HPDE6-E6E7 (cell line): Measurements from ENCODE around the gene ITSN2.
"Not testable (repeated sequence)": the region's sequence is repeated elsewhere in the genome, so short reads cannot be mapped to it uniquely, and the experiment has no call there.

ENCODE experiments used
- DNase-seq: peaks from one replicate; pipeline ENCODE4 v3.0.0; 2011; ENCODE audit warnings: missing footprints; ENCODE audit errors: extremely low spot score

Gene ITSN2

DNA sequence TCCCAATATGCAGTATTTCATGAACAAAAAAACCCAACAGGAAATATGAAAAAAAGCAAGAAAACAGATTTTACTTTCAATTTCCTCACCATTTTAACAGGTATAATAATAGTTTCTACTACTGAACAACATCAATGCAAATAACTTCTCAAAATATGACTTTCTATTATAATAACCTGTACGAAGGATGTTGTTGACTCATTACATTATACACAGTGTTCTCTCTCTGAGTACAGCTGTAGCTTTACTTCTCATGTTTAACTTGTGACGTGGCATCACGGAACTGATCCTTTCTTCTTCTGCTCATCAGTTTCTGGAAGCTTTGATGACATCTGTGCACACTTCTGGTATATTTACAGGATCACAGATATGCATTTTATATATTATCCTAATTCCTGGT is 145.5 kb downstream of the ITSN2 start:
- no peak for DNase-seq

DNA sequence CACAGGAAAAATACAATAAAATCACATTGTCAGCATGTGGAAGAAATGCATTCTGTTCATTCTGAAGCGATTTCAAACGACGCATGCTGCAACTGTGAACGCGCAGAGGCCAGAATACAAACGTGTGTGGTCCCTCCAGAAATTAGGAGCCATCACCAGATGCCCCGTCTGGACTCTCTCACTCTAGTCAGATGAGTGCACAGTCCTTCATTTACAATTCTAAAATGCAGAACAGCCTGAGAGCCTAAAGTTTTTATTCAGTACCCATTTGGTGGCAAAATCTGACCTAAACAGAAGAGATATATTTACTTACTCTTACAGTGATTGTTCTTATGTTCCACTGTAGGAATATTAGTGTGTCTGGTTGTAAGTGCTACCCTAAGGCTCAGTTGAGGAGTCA is 148.9 kb downstream of the ITSN2 start:
- DNase-seq: no peak

- DNase-seq: no peak
Measured at GRCh38 chr2:24210723-24211122, 149.6 kb downstream of the ITSN2 start.

DNA sequence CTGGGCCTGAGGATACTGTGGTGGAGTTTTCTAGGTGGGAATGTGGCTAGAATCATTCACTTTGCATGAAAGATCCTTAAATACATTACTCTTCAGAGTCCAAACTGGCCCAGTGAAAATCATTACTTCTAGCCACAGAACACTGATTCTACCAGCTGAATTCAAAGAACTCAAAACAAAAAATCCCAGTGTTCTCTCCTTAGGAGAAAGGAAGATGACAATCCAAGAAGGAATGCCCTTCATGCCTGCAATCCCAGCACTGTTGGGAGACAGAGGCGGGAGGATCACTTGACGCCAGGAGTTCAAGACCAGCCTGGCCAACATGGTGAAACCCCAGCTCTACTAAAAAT is 150.3 kb downstream of the ITSN2 start:
- DNase-seq: no peak

DNA sequence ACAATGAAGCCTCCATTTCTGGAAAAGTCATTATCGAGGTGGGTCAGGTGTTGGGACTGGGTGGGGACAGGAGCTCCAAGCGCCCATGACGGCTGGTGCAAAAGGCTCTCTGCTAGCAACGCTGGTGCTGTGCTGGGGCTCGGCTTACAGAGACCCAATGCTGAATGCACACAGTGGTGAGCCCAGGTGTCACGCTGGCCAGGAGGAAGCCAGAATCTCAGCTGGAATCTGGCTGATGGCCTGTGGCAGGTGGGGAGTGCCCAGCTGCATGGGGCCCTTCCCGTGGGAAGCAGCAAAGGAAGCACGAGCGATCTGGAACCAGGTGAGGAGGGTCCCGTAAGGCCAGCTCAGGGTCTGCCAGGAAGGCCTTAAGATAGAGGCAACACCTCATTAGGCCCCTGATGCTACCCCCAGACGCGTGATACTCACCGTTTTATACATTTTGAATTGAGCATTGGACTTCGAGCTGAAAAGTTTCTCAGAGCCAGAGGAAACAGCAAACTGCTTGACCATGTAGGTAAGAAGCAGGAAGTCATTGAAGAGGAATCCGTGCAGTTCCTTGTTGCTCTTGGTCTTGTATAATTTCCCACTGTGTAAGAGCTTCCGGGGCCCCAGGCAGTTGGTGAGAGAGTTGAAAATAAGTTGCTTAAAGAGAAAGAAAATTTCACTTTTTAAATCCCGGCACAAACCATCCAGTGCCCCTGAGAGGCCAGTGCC is 150.8 kb downstream of the ITSN2 start:
- DNase-seq: no peak

DNA sequence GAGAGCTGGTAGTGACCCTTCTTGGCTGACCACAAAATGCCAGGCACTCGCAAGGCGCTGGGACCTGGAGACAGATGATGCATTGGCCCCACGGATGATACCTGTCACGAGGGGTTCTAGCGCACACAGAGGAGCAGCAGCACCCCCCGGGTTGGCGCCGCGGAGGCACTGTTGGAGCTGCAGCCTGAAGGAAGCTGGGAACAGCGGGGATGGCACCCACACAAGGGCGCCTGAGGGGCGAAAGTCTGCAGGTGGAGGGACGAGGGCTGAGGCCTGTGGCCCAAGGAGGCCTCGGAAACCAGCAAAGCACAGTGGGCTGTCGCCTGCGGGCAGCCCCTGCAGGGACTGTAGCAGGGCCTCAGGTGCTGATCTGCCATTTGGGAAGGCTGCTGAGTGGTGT is 151.8 kb downstream of the ITSN2 start:
- no peak for DNase-seq

DNA sequence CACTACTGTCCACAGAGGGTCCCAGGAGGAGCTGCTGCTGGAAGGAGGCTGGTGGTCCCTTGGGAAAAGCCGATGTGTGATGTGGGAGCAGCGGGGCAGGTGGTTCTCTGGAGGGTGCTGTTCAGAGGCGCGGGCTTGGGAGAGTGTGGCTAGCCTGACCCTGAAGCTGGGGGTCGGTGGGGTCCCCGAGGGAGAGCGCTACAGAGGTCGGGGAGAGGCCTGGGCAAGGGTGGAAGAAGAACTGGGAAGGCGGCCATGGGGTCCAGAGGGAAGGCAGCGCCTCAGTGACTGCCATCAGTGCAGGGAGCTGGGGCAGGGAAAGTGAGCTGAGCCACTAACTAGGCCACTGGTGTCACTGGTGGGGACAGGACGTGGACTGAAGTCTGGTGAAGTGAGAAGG is 153.0 kb downstream of the ITSN2 start:
- DNase-seq: no peak

- DNase-seq: no peak
Measured at GRCh38 chr2:24206714-24207113, 153.6 kb downstream of the ITSN2 start.

GRCh38 chr2:24206242-24206641 is 154.1 kb downstream of the ITSN2 start:
- DNase-seq: no peak

- DNase-seq: no peak
Measured at GRCh38 chr2:24205131-24205530, 155.2 kb downstream of the ITSN2 start.

DNA sequence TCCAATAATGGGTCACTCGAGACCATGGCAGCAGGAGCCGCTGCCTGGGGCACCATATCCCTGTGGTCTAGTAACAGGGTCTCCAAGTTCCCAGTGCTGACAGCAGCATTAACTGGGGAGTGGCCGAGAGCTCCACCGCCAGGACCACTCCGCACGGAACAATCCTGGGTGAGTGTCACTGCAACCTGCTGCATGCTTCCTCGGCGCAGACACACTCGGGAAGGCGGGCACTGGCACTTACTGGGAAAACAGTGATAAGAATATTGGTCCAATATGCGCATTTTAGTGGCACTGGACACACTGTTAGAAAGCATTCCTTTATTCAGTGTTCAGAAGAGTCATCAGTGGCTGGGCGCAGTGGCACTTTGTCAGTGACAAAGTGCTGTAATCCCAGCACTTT is 155.8 kb downstream of the ITSN2 start:
- DNase-seq: no peak

DNA sequence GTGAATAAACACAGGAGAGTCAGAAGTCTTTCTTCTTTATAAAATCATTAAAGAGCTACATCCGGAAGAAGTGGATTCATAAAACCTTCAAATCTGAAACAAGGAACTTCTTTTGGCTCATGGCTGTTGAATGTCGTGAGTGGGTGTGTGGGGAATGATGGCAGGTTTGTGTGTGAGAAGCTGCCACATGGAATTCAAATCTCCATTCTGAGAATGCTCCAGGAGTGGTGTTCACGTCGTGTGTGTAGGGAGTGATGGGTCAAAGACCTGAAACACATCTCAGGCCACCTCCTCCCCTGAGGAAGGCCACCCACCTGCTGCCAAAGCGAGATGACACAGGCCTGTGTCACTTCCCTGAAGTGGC is 156.6 kb downstream of the ITSN2 start:
- no peak for DNase-seq

GRCh38 chr2:24203029-24203786 is 157.1 kb downstream of the ITSN2 start:
- DNase-seq: no peak

GRCh38 chr2:24200799-24201198 is 159.5 kb downstream of the ITSN2 start:
- DNase-seq: no peak

DNA sequence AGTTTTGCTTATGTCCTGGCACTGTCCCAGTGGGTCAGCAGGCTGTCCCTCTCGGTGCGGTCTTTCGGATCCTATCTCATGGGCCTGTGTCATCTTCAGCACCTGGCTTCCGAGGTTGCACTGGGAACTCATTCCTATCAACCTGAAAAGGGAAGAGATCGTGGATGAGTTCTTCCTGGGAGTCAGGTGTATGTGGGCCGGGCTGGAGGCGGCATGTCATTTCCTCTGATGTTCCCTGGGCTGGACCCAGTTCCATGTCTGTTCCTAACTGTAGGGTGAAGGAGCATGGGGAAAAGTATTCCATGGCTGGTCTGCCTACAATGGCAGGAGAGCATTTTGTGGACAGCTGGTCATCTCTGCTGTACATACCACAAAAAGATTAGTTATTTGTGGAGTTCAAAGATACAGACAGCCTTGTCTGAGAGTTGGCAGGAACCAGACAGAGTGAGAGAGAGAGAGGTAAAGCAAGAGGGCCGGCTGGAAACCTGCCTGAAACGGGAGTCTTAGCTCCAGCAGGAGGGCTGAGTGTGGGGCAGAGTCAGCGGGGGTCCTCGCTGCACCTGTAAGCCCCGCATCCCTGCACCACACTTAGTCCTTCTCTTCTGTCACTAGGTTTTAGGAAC is 160.3 kb downstream of the ITSN2 start:
- DNase-seq: no peak

DNA sequence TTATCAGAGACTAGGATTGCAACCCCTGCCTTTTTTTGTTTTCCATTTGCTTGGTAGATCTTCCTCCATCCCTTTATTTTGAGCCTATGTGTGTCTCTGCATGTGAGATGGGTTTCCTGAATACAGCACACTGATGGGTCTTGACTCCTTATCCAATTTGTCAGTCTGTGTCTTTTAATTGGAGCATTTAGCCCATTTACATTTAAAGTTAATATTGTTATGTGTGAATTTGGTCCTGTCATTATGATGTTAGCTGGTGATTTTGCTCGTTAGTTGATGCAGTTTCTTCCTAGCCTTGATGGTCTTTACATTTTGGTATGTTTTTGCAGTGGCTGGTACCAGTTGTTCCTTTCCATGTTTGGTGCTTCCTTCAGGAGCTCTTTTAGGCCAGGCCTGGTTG is 163.1 kb downstream of the ITSN2 start:
- DNase-seq: not testable (repeated sequence)

DNA sequence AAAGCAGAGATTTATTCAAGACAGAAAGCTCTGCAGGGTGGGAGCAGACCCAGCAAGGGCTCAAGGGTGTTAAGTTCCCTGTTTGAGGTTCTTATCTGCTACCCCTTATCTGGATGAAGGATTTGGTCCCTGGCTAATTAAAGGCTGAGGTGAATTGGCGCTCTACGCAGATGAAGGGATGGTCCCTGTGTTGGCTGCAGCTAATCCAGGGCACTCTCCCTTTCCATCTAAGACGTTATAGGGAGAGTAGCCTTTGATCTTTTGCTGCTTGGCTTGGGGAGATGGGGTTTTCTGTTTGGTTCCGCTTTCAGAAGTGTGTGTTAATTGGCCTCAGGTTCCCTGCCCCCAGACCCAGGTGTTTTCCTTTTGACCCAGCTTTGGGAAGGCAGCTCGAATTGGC is 168.5 kb downstream of the ITSN2 start:
- no peak for DNase-seq

DNA sequence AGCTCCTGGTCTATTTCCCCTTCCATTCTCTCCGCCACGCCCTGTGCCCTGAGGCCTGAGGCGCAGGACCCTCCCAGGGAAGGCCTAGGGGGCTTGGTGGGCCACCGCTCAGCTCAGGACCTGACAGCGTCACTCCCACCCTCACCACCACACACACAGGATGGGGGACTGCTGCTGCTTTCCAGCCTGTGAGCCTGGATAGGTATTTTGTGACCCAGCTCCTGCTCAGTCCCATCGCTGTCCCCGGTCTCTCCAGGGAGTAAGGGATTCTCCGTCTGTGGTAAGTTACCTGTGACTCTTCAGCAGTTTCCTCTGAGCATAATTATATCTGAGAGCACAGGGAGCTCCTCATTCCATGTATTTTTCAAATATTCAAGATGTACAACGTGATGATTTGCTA is 169.2 kb downstream of the ITSN2 start:
- no peak for DNase-seq

GRCh38 chr2:24190503-24190902 is 169.8 kb downstream of the ITSN2 start:
- no peak for DNase-seq

- DNase-seq: no peak
Measured at GRCh38 chr2:24189551-24189950, 170.8 kb downstream of the ITSN2 start.

GRCh38 chr2:24183366-24184069 is 176.8 kb downstream of the ITSN2 start:
- no peak for DNase-seq

GRCh38 chr2:24182507-24182906 is 177.8 kb downstream of the ITSN2 start:
- no peak for DNase-seq

- DNase-seq: no peak
Measured at GRCh38 chr2:24181849-24182248, 178.5 kb downstream of the ITSN2 start.
